H9 (cell line): Measurements from ENCODE around the gene PCDHGC5. TPM values are rescaled to one million over a fixed set of nuclear protein-coding genes. Genes with fewer than 3 reads are reported as not detected.
A peak's percentile ranks its signal among the peaks of the same experiment; 100 is the strongest.

Source experiments
- DNase-seq: peaks from one replicate; pipeline ENCODE4 v3.0.0-alpha.2; 2017
- H2AFZ ChIP-seq: one replicate; pipeline ENCODE4 v1.6.1; 2013; ENCODE audit warnings: mild to moderate bottlenecking, low read length, control low read depth, moderate library complexity
- H2AK5ac ChIP-seq: 2 replicates; pipeline ENCODE4 v1.6.1; 2013; ENCODE audit warnings: low read length, control low read depth, mixed read lengths; ENCODE audit not compliant: insufficient read length
- H2BK120ac ChIP-seq: one replicate; pipeline ENCODE4 v1.6.1; 2013; ENCODE audit warnings: low read depth, mild to moderate bottlenecking, low read length, control low read depth, inconsistent platforms; ENCODE audit not compliant: poor library complexity, severe bottlenecking
- H2BK12ac ChIP-seq: 2 replicates; pipeline ENCODE4 v1.6.1; 2013; ENCODE audit warnings: low read length, control low read depth, mixed read lengths, low read depth; ENCODE audit not compliant: insufficient read length
- H2BK15ac ChIP-seq: 2 replicates; pipeline ENCODE4 v1.6.1; 2013; ENCODE audit warnings: low read depth, low read length, control low read depth
- H2BK20ac ChIP-seq: one replicate; pipeline ENCODE4 v1.6.1; 2013; ENCODE audit warnings: low read depth, mild to moderate bottlenecking, low read length, control low read depth, inconsistent platforms; ENCODE audit not compliant: poor library complexity, severe bottlenecking
- H2BK5ac ChIP-seq: 2 replicates; pipeline ENCODE4 v1.6.1; 2013; ENCODE audit warnings: low read length, control low read depth, mixed read lengths; ENCODE audit not compliant: insufficient read length
- H3K14ac ChIP-seq: 2 replicates; pipeline ENCODE4 v1.6.1; 2013; ENCODE audit warnings: low read length, control low read depth; ENCODE audit not compliant: insufficient read depth
- H3K18ac ChIP-seq: 2 replicates; pipeline ENCODE4 v1.6.1; 2013; ENCODE audit warnings: low read depth, mild to moderate bottlenecking, mixed read lengths, low read length, control low read depth; ENCODE audit not compliant: insufficient read length
- H3K23ac ChIP-seq: 2 replicates; pipeline ENCODE4 v1.6.1; 2013; ENCODE audit warnings: low read length, control low read depth, mixed read lengths, low read depth; ENCODE audit not compliant: insufficient read length
- H3K23me2 ChIP-seq: 2 replicates; pipeline ENCODE4 v1.6.1; 2013; ENCODE audit warnings: low read depth, mild to moderate bottlenecking, mixed read lengths, low read length, control low read depth; ENCODE audit not compliant: insufficient read length, poor library complexity, severe bottlenecking
- H3K27ac ChIP-seq: 2 replicates; pipeline ENCODE4 v1.5.1; 2013; ENCODE audit warnings: low read length, control low read depth, mixed read lengths, low read depth; ENCODE audit not compliant: insufficient read length
- H3K27me3 ChIP-seq: 2 replicates; pipeline ENCODE4 v1.6.1; 2013; ENCODE audit warnings: low read length, control low read depth, inconsistent platforms; ENCODE audit not compliant: insufficient read depth
- H3K4ac ChIP-seq: 2 replicates; pipeline ENCODE4 v1.6.1; 2013; ENCODE audit warnings: low read depth, mild to moderate bottlenecking, control low read depth, inconsistent platforms, low read length, moderate library complexity
- H3K4me1 ChIP-seq: 2 replicates; pipeline ENCODE4 v1.6.1; 2013; ENCODE audit warnings: low read length, control low read depth, inconsistent platforms; ENCODE audit not compliant: insufficient read depth
- H3K4me2 ChIP-seq: 2 replicates; pipeline ENCODE4 v1.6.1; 2013; ENCODE audit warnings: low read length, control low read depth, mixed read lengths; ENCODE audit not compliant: insufficient read length, insufficient read depth
- H3K56ac ChIP-seq: 2 replicates; pipeline ENCODE4 v1.6.1; 2013; ENCODE audit warnings: low read depth, mild to moderate bottlenecking, mixed read lengths, low read length, control low read depth; ENCODE audit not compliant: insufficient read length
- H3K79me1 ChIP-seq: 2 replicates; pipeline ENCODE4 v1.6.1; 2013; ENCODE audit warnings: low read depth, mild to moderate bottlenecking, moderate library complexity, low read length, control low read depth, inconsistent platforms; ENCODE audit not compliant: insufficient read depth, poor library complexity, severe bottlenecking
- H3K79me2 ChIP-seq: 2 replicates; pipeline ENCODE4 v1.6.1; 2013; ENCODE audit warnings: low read length, control low read depth, inconsistent platforms; ENCODE audit not compliant: insufficient read depth
- H3K9ac ChIP-seq: 2 replicates; pipeline ENCODE4 v1.6.1; 2013; ENCODE audit warnings: low read length, control low read depth, mixed read lengths; ENCODE audit not compliant: insufficient read length; ENCODE audit errors: extremely low read depth
- H3K9me3 ChIP-seq: one replicate; pipeline ENCODE4 v1.6.1; 2013; ENCODE audit warnings: low read depth, low read length, inconsistent platforms; ENCODE audit not compliant: control insufficient read depth
- H3T11ph ChIP-seq: one replicate; pipeline ENCODE4 v1.6.1; 2013; ENCODE audit warnings: mild to moderate bottlenecking, low read length, control low read depth, inconsistent platforms
- H4K20me1 ChIP-seq: one replicate; pipeline ENCODE4 v1.6.1; 2013; ENCODE audit not compliant: control insufficient read depth, insufficient read length, insufficient read depth
- H4K5ac ChIP-seq: 2 replicates; pipeline ENCODE4 v1.6.1; 2013; ENCODE audit warnings: low read depth, mild to moderate bottlenecking, mixed read lengths, low read length, control low read depth; ENCODE audit not compliant: insufficient read length
- H4K8ac ChIP-seq: replicated peaks from 2 replicates; pipeline ENCODE4 v1.6.1; 2013; ENCODE audit warnings: low read length, control low read depth, mixed read lengths, low read depth; ENCODE audit not compliant: insufficient read length
- H4K91ac ChIP-seq: 2 replicates; pipeline ENCODE4 v1.6.1; 2013; ENCODE audit warnings: low read depth, mild to moderate bottlenecking, moderate library complexity, mixed read lengths, low read length, control low read depth; ENCODE audit not compliant: insufficient read length
- H3K27ac Mint-ChIP-seq, 3 experiments: 2 replicates in 2 of 3; 3 replicates in 1 of 3; pipeline ENCODE4 v1.8.0; 2020 to 2021; ENCODE audit warnings: mixed read lengths in 3 of 3, mild to moderate bottlenecking in 1 of 3, moderate library complexity in 1 of 3
- H3K27me3 Mint-ChIP-seq: 2 replicates; pipeline ENCODE4 v1.8.0; 2021; ENCODE audit warnings: low read depth, mild to moderate bottlenecking, moderate library complexity, mixed read lengths
- H3K36me3 Mint-ChIP-seq, 3 experiments: 2 replicates in 2 of 3; 3 replicates in 1 of 3; pipeline ENCODE4 v1.8.0; 2020 to 2021; ENCODE audit warnings: low read depth in 3 of 3, mixed read lengths in 3 of 3; ENCODE audit not compliant: insufficient read depth in 1 of 3
- H3K4me1 Mint-ChIP-seq, 2 experiments: 2 replicates each; pipeline ENCODE4 v1.8.0; 2020; ENCODE audit warnings: mixed read lengths in 2 of 2
- H3K4me3 Mint-ChIP-seq, 2 experiments: 2 replicates in 1 of 2; 3 replicates in 1 of 2; pipeline ENCODE4 v1.8.0; 2020 to 2021; ENCODE audit warnings: mild to moderate bottlenecking in 2 of 2, mixed read lengths in 2 of 2, moderate library complexity in 1 of 2
- H3K9me3 Mint-ChIP-seq, 2 experiments: 2 replicates in 1 of 2; 3 replicates in 1 of 2; pipeline ENCODE4 v1.8.0; 2020; ENCODE audit warnings: mild to moderate bottlenecking in 2 of 2, mixed read lengths in 2 of 2, moderate library complexity in 1 of 2
- CTCF ChIP-seq: fragments of 200-600 bp; sonication (generic); conservative IDR thresholded peaks from 3 replicates; pipeline ENCODE4 v1.8.0; 2021; ENCODE audit warnings: antibody characterized with exemption, mild to moderate bottlenecking
- WGBS: extraction: QIAGEN DNeasy Blood & Tissue Kit; methylation state at CpG from one replicate; pipeline ENCODE4 v1.1.7; 2013; ENCODE audit warnings: missing lambda C conversion rate, low lambda C conversion rate, mixed read lengths; ENCODE audit not compliant: insufficient read length; ENCODE audit errors: extremely low coverage; 5-methylcytosine and 5-hydroxymethylcytosine counted together
- total RNA-seq: library from RNA; stranded (reverse); gene quantifications from 2 replicates; pipeline ENCODE4 v1.2.1, GENCODE V29; 2021

Gene PCDHGC5
- total RNA-seq, 1 experiment from 2014 or later, result 0.66 TPM

- no peak overlapping the region for H3K14ac ChIP-seq
- H4K20me1 ChIP-seq, result no peaks in the 10 kb centered on the region
- peaks cover 7% of the 10 kb centered on the region for H3K23me2 ChIP-seq
- no peak overlapping the region for H3K9ac ChIP-seq
- no peak overlapping the region for H3K23ac ChIP-seq
- no peaks in the 10 kb centered on the region for H3K79me2 ChIP-seq
- TF ChIP-seq CTCF, result no peak
- H3K4me1 ChIP-seq, result no peaks in the 10 kb centered on the region; the same call in 1 of the 2 replicates
- no peak for DNase-seq
- H3K9me3 ChIP-seq, result no peaks in the 10 kb centered on the region
- Mint-ChIP-seq H3K4me1 (peaks cover 24 to 29% of the 10 kb centered on the region in 2 experiments), H3K9me3 (no peaks in the 10 kb centered on the region; a peak in 1 of 5 replicates), H3K27ac (0 out of 7 replicates have a peak overlapping the region, but pooled peaks of 1 of the 3 experiments have one; percentile 6), H3K4me3 (no peak overlapping the region), H3K36me3 (peaks cover 29 to 83% (median 54%) of the 10 kb centered on the region in 3 experiments), H3K27me3 (no peaks in the 10 kb centered on the region)
- no peaks in the 10 kb centered on the region for H3K27me3 ChIP-seq
- H3K27ac ChIP-seq, result no peak overlapping the region
- no peak overlapping the region for H4K8ac ChIP-seq
- no peak overlapping the region for H3K56ac ChIP-seq
- no peak overlapping the region for H4K5ac ChIP-seq
- no peak overlapping the region for H3K4me2 ChIP-seq
- no peak overlapping the region for H3T11ph ChIP-seq
- no peak overlapping the region for H4K91ac ChIP-seq
- no peak overlapping the region for H3K4ac ChIP-seq
- no peaks in the 10 kb centered on the region for H3K79me1 ChIP-seq
- no peak overlapping the region for H2BK5ac ChIP-seq
- H2AK5ac ChIP-seq, result no peak overlapping the region
- no peak overlapping the region for H2BK15ac ChIP-seq
- WGBS, result no CpG with 5 or more reads among the region's 1 CpG
- H3K18ac ChIP-seq, result no peak overlapping the region
- no peak overlapping the region for H2BK12ac ChIP-seq
- no peak overlapping the region for H2AFZ ChIP-seq
- H2BK20ac ChIP-seq, result no peak overlapping the region
- no peak overlapping the region for H2BK120ac ChIP-seq
These were observed 29.7 kb downstream of the PCDHGC5 start for GRCh38 chr5:141518618-141519015.
